ENCODE results near the gene RGS6.
"Not testable (repeated sequence)": the region's sequence is repeated elsewhere in the genome, so short reads cannot be mapped to it uniquely, and the experiment has no call there.

GRCh38 chr14:72477578-72477977, 545.3 kb downstream of the RGS6 start:
- TF ChIP-seq RFX5 (IDR thresholded peaks at IDR 0.05; ENCODE audit: low read depth, low read length); CTCF (conservative IDR thresholded peaks at IDR 0.05; ENCODE audit: low read depth, low read length); FOS (IDR thresholded peaks at IDR 0.05; ENCODE audit: low read depth, low read length); POLR2A (IDR thresholded peaks at IDR 0.05; ENCODE audit: low read depth, low read length): not testable (repeated sequence)
